Panc1 (cell line): Measurements from ENCODE around the gene CD164L2.

Experiments used
- CTCF ChIP-seq: fragments of 450-650 bp; IDR thresholded peaks from 2 replicates; pipeline ENCODE4 v1.5.1; 2017; ENCODE audit warnings: mild to moderate bottlenecking
- POLR2AphosphoS5 ChIP-seq: IDR thresholded peaks from 2 replicates; pipeline ENCODE4 v1.6.1; 2012; ENCODE audit warnings: mild to moderate bottlenecking, low read depth, low read length, moderate library complexity
- REST ChIP-seq, 2 experiments: IDR thresholded peaks; 2 replicates each; pipeline ENCODE4 v1.6.1; 2011 to 2012; ENCODE audit warnings: low read depth in 2 of 2, control low read depth in 1 of 2, low read length in 1 of 2, mild to moderate bottlenecking in 1 of 2, moderate library complexity in 1 of 2; ENCODE audit not compliant: insufficient read depth in 1 of 2
- TCF7L2 ChIP-seq: IDR thresholded peaks from 2 replicates; pipeline ENCODE4 v1.6.1; 2011; ENCODE audit warnings: mild to moderate bottlenecking, low read depth, low read length, inconsistent platforms

DNA sequence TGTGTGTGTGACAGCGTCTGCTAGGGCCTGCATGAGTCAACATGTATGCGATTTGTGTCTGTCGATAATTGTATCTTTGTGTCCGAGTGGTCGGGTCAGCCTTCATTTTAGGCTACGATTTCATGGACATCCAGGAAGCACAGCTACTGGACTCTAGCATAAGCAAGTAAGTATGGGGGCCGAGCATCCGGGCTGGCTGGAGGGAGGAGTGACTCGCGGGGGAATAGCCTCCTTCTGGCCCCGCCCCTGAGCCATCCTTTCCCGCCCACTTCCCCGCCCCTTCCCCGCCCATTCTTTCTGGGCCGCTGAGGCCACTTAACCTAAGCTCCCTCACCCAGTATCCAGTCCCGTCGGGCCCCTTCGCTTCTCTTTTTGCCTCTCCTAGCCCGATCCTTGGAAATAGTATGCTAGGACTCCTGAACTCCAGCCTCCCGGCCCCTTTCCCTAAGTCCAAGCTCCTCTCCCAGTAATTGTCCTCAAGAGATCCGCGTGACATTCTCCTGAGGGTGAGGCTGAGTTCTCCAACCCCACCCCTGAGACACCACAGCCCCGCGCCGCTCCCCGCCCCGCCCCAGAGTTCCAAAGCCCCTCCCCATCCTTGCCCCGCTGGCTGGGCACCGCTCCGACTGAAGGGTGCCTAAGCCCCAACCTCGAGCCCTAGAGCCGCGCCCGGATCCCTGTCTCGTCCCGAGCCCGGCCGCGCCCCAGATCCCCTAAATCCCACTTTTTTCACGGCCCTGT is 17.6 kb downstream of the CD164L2 start:
- TF ChIP-seq CTCF (no peak), POLR2AphosphoS5 (no peak; the same call in 1 of the 2 replicates), REST (IDR thresholded peaks at IDR 0.05; ENCODE audit: insufficient read depth in 1 of 2, low read depth in 2 of 2, low read length in 1 of 2) (no peak), TCF7L2 (no peak)
